GM18519 (cell line): Measurements from ENCODE around the gene KIAA0513.
"Not testable (repeated sequence)": the region's sequence is repeated elsewhere in the genome, so short reads cannot be mapped to it uniquely, and the experiment has no call there.

Experiments
- ATAC-seq: cut with Tn5 transposase; IDR thresholded peaks from one replicate; pipeline ENCODE4 v1.9.1; 2021; ENCODE audit warnings: mild to moderate bottlenecking, moderate library complexity; ENCODE audit not compliant: unreplicated experiment, low FRiP score

Gene KIAA0513

DNA sequence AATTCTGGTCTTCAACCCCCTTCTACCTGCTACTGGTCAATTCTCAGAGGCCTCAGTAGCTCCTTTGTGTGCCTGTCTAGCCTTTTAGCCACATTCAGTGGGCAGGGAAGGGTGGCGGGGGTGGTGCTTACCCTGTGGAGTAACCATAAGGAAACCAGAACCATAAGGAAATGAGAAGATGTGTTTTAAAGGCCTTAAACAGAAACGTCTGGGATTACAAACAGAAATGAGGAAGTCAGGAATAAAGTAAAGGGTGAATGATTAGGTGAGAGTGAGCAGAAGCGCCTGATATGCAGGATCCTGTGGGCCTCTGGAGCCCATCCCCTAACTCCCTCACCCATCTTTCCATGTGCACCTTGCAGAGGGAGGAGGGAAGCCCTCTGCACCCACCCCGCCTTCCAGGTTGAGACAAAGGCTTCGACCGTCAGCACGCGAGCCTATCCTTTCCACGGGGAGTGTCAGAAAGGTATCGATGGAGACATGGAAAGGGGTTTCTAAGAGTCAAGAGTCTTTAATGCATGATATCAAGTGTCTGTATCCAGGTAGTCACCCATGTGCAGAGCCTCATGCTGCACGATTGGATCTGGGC, 20.4 kb downstream of the KIAA0513 start:
- no peak for ATAC-seq

DNA sequence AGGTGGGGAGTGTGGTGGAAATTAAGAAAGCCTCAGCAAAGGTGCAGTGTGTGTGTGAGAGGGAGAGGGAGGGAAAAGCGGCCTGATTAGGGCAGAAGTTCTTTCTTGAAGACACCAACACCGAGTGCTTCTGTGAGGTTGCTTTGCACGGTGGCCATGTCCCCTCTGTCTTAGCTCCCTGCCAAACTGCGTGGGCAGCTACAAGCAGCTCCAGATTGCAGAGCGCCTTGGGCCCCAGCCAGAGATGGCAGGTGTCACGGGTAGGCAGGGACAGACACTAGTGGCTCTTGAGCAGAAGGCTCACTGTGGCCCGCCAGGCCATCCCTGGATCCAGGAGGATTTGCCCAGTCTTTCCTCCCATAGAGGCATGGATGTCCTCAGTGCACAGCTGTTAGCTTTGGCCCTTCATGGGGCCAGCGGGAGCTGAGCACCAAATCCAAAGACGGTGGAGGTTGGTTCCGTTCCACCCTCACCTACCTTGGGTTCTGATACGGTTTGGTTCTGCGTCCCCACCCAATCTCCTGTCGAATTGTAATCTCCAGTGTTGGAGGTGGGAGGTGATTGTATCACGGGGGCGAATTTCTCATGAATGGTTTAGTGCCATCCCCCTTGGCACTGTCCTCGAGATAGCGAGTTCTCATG, 21.4 kb downstream of the KIAA0513 start:
- ATAC-seq: no peak

GRCh38 chr16:85049706-85050305, 22.2 kb downstream of the KIAA0513 start:
- no peak for ATAC-seq

DNA sequence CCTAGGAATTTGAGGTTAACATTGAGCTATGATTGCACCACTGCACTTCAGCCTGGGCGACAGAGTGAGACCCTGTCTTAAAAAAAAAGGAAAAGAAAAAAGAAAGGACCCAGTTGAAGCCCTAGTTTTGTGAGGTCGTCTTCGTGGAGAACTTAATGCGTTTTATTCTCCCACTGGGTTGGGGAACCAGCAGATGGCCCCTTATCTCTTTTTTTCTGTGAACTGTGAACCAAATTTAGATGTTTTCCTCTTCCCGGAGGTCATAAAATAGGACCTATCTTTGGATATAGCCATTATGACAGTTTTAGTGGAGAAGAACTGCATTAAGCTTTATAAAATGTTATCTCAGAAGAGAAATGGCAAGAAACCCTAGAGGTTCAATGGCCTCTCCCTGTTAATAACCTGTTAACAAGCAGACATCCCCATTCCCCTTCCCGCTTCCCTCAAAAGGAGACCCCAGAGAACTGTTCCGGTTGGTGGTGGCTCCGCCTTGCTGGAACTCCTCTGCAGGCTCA, 23.5 kb downstream of the KIAA0513 start:
- no peak for ATAC-seq

- no peak for ATAC-seq
Measured at GRCh38 chr16:85051683-85052082, 24.1 kb downstream of the KIAA0513 start.

- ATAC-seq: no peak
Measured at GRCh38 chr16:85052536-85052935, 24.9 kb downstream of the KIAA0513 start.

- not testable (repeated sequence) for ATAC-seq
Measured at GRCh38 chr16:85054321-85054720, 26.7 kb downstream of the KIAA0513 start.

GRCh38 chr16:85054948-85055492, 27.4 kb downstream of the KIAA0513 start:
- no peak for ATAC-seq

DNA sequence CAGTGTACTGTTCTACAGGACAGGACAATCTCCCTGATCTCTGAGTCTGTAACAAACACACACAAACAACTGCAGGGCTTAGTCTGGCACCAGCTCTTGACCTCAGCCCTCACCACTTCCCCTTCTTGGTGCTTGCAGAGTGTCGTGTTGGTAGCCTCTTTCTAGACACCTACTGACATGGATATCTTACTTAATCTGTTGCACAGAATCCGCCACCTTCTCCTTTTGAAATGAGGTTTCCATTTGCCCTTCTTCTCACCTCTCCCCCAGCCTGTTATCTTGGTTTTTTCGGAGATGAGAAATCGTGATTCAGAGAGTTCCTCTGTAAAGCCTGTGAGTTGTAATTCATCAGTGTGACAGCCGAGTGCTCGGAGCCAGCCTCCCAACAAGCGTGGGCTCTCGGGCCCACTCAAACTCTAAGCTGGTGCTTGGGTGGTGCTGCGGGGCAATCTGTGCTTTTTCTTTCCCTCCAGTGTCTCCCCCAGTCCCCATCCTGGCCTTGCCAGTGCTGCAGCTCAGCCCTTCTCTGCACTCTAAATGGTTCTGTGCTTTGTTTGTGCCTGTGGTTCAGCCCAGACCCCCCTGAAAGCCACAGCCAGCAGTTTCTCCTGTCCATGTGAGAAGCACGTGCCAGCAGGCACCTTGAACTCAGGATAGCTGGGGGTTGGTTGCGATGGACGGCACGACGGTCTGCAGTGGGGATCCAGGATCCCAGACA, 28.1 kb downstream of the KIAA0513 start:
- ATAC-seq: peak; percentile 66

- no peak for ATAC-seq
Measured at GRCh38 chr16:85056211-85056748, 28.7 kb downstream of the KIAA0513 start.

- no peak for ATAC-seq
Measured at GRCh38 chr16:85057212-85057889, 29.8 kb downstream of the KIAA0513 start.

- ATAC-seq: no peak
Measured at GRCh38 chr16:85057948-85058347, 30.4 kb downstream of the KIAA0513 start.

- ATAC-seq: no peak
Measured at GRCh38 chr16:85058909-85059308, 31.3 kb downstream of the KIAA0513 start.

DNA sequence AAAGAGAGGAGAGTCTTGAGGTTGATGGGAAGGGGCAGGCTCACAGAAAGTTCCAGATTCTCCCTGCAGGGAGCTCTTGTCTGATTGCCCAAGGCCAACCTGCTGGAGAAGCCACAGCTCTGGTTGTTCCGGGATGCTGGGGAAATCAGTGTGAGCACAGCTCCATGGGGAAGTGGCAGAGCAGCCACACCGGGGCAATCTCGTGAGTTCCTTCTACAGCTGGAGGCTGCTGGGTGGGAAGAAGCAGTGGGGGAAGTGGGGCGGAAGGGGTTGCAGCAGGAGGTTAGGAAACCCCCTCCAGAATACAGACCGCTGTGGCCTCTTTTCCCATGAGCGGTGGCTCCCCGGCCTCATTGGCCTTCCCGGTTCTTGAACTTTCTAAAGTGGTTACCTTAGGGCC, 34.0 kb downstream of the KIAA0513 start:
- ATAC-seq: no peak

GRCh38 chr16:85062323-85062722, 34.7 kb downstream of the KIAA0513 start:
- no peak for ATAC-seq

DNA sequence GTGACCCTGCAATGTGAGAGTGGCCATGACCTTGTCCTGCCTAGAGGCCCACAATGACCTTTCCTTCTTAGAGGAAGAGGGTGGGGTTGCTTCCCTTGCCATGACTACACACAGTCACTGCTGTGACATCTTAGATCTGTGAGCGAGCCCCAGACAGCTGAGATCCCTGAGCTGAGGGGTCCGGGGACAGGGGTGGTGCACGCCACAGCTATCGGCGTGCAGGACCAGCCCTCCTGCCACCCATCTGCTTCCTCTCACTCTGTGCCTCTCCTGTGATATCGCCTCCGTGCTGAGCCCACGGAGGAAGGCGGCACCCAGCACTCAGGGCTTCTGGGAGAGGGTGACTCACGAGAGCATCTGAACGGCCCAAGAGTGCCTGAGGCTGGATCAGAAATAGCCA, 35.2 kb downstream of the KIAA0513 start:
- ATAC-seq: no peak

- no peak for ATAC-seq
Measured at GRCh38 chr16:85064186-85064585, 36.6 kb downstream of the KIAA0513 start.

DNA sequence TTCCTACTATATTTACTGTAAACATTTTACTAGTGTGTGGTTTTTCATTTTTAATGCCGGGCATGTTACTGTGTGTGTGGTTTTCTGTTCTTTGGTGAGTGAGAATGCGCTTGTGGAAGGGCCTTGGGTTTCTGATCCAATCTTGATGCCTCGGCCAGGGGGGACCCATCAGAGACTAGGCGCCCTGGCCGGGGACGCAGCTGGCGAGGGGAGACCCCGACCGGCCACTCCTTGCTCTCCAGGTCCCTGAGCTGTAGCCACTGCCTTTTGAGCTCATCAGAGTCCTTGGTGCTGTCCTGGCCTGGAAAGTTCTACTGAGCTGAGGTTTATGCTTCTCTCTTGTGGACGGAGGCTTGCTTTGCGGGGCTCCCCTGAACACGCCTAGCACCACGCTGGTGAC, 37.5 kb downstream of the KIAA0513 start:
- ATAC-seq: no peak

- no peak for ATAC-seq
Measured at GRCh38 chr16:85066346-85066885, 38.8 kb downstream of the KIAA0513 start.

DNA sequence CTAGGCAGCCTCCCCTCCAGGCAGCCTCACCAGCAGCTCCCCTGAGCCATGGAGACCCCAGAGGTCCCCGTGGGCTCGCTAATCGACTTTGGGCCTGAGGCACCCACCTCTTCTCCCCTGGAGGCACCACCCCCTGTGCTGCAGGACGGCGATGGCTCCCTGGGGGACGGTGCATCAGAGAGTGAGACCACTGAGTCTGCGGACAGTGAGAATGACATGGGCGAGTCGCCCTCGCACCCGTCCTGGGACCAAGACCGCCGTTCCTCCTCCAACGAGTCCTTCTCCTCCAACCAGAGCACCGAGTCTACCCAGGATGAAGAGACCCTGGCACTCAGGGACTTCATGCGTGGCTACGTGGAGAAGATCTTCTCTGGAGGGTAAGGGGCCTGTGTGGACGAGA, 39.4 kb downstream of the KIAA0513 start:
- ATAC-seq: no peak
